ENCODE results near the gene SMIM8.

The SMIM8 gene

GRCh38 chr6:87378947-87379346 is 56.6 kb downstream of the SMIM8 start:
- ChIA-PET POLR2A (no interaction called here), CTCF (no interaction called here)
- no peak for DNase-seq (ENCODE audit: extremely low spot score)
- TF ChIP-seq FOXK2 (IDR thresholded peaks at IDR 0.05) (no peak), ARNT (IDR thresholded peaks at IDR 0.05) (no peak), L3MBTL2 (conservative IDR thresholded peaks at IDR 0.05) (no peak), ELF4 (IDR thresholded peaks at IDR 0.05) (no peak), BHLHE40 (IDR thresholded peaks at IDR 0.05; ENCODE audit: borderline replicate concordance) (no peak), SP1 (IDR thresholded peaks at IDR 0.05) (no peak), TARDBP (IDR thresholded peaks at IDR 0.05) (no peak), HDGF (IDR thresholded peaks at IDR 0.05; ENCODE audit: borderline replicate concordance) (no peak)
- TF ChIP-seq, protein P1, sequence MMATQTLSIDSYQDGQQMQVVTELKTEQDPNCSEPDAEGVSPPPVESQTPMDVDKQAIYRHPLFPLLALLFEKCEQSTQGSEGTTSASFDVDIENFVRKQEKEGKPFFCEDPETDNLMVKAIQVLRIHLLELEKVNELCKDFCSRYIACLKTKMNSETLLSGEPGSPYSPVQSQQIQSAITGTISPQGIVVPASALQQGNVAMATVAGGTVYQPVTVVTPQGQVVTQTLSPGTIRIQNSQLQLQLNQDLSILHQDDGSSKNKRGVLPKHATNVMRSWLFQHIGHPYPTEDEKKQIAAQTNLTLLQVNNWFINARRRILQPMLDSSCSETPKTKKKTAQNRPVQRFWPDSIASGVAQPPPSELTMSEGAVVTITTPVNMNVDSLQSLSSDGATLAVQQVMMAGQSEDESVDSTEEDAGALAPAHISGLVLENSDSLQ (IDR thresholded peaks at IDR 0.05): no peak

DNA sequence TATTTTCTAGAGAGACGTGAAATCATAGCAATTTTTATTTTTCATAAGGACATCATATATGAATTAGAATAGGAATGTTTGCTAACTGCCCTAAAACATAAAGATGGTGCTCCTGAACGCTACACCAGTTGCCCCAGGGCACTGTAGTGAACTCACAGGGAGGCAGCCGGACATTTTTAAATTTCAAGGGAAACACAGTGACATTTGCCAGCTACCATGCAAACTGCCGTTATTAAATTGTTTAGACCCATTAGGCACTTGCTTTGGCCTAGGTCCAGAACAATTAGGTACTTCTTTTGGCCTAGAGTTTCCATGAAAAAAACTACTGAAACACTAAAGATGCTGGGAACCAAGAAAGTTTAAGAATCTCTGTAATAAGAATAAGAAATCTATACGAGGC is 60.5 kb downstream of the SMIM8 start:
- ChIA-PET CTCF (interaction anchor here (0.9 kb wide), 1 partner anchor 304 kb away, joined by 3 read pairs; no protein-coding TSS in a partner anchor), POLR2A (no interaction called here)
- no peak for DNase-seq (ENCODE audit: extremely low spot score)
- TF ChIP-seq BHLHE40 (IDR thresholded peaks at IDR 0.05; ENCODE audit: borderline replicate concordance) (no peak), SUZ12 (IDR thresholded peaks at IDR 0.05) (no peak), FOXA1 (IDR thresholded peaks at IDR 0.05) (no peak), ELF4 (IDR thresholded peaks at IDR 0.05) (no peak), TARDBP (IDR thresholded peaks at IDR 0.05) (no peak), L3MBTL2 (conservative IDR thresholded peaks at IDR 0.05) (no peak), ZNF384 (IDR thresholded peaks at IDR 0.05) (no peak), FOXK2 (IDR thresholded peaks at IDR 0.05) (no peak), HDGF (IDR thresholded peaks at IDR 0.05; ENCODE audit: borderline replicate concordance) (no peak), LEF1 (IDR thresholded peaks at IDR 0.05; ENCODE audit: borderline replicate concordance) (no peak), NFRKB (IDR thresholded peaks at IDR 0.05) (no peak), CTBP1 (IDR thresholded peaks at IDR 0.05; ENCODE audit: borderline replicate concordance) (no peak), SP1 (IDR thresholded peaks at IDR 0.05) (no peak), ARNT (IDR thresholded peaks at IDR 0.05) (no peak), FOXM1 (IDR thresholded peaks at IDR 0.05; ENCODE audit: borderline replicate concordance) (no peak)
- TF ChIP-seq, protein P1 (IDR thresholded peaks at IDR 0.05): no peak

- ChIA-PET CTCF (no interaction called here), POLR2A (no interaction called here)
- no peak for TF ChIP-seq ELF4 (IDR thresholded peaks at IDR 0.05)
- TF ChIP-seq TARDBP (IDR thresholded peaks at IDR 0.05): no peak
- TF ChIP-seq, protein P1 (IDR thresholded peaks at IDR 0.05): no peak
- TF ChIP-seq ZNF384 (IDR thresholded peaks at IDR 0.05): no peak
- TF ChIP-seq SUZ12 (IDR thresholded peaks at IDR 0.05): no peak
- no peak for TF ChIP-seq L3MBTL2 (conservative IDR thresholded peaks at IDR 0.05)
- TF ChIP-seq CTBP1 (IDR thresholded peaks at IDR 0.05; ENCODE audit: borderline replicate concordance): no peak
- no peak for TF ChIP-seq FOXM1 (IDR thresholded peaks at IDR 0.05; ENCODE audit: borderline replicate concordance)
- TF ChIP-seq LEF1 (IDR thresholded peaks at IDR 0.05; ENCODE audit: borderline replicate concordance): no peak
- no peak for TF ChIP-seq HDGF (IDR thresholded peaks at IDR 0.05; ENCODE audit: borderline replicate concordance)
- TF ChIP-seq FOXK2 (IDR thresholded peaks at IDR 0.05): no peak
- TF ChIP-seq ARNT (IDR thresholded peaks at IDR 0.05): no peak
- TF ChIP-seq FOXA1 (IDR thresholded peaks at IDR 0.05): no peak
- TF ChIP-seq BHLHE40 (IDR thresholded peaks at IDR 0.05; ENCODE audit: borderline replicate concordance): no peak
- no peak for TF ChIP-seq SP1 (IDR thresholded peaks at IDR 0.05)
- TF ChIP-seq NFRKB (IDR thresholded peaks at IDR 0.05): no peak
- DNase-seq (ENCODE audit: extremely low spot score): no peak
These were observed 61.6 kb downstream of the SMIM8 start for GRCh38 chr6:87384038-87384437.

- TF ChIP-seq ELF4 (IDR thresholded peaks at IDR 0.05) (no peak), SUZ12 (IDR thresholded peaks at IDR 0.05) (no peak), NFRKB (IDR thresholded peaks at IDR 0.05) (no peak), FOXM1 (IDR thresholded peaks at IDR 0.05; ENCODE audit: borderline replicate concordance) (no peak), HDGF (IDR thresholded peaks at IDR 0.05; ENCODE audit: borderline replicate concordance) (no peak), BHLHE40 (IDR thresholded peaks at IDR 0.05; ENCODE audit: borderline replicate concordance) (no peak), FOXA1 (IDR thresholded peaks at IDR 0.05) (no peak), CTBP1 (IDR thresholded peaks at IDR 0.05; ENCODE audit: borderline replicate concordance) (no peak), TARDBP (IDR thresholded peaks at IDR 0.05) (no peak), ZNF384 (IDR thresholded peaks at IDR 0.05) (no peak), ARNT (IDR thresholded peaks at IDR 0.05) (no peak), LEF1 (IDR thresholded peaks at IDR 0.05; ENCODE audit: borderline replicate concordance) (no peak), L3MBTL2 (conservative IDR thresholded peaks at IDR 0.05) (no peak), FOXK2 (IDR thresholded peaks at IDR 0.05) (no peak), SP1 (IDR thresholded peaks at IDR 0.05) (no peak)
- TF ChIP-seq, protein P1 (IDR thresholded peaks at IDR 0.05): no peak
- ChIA-PET CTCF (no interaction called here), POLR2A (no interaction called here)
- DNase-seq (ENCODE audit: extremely low spot score): no peak
These were observed 62.1 kb downstream of the SMIM8 start for GRCh38 chr6:87384449-87384848.

DNA sequence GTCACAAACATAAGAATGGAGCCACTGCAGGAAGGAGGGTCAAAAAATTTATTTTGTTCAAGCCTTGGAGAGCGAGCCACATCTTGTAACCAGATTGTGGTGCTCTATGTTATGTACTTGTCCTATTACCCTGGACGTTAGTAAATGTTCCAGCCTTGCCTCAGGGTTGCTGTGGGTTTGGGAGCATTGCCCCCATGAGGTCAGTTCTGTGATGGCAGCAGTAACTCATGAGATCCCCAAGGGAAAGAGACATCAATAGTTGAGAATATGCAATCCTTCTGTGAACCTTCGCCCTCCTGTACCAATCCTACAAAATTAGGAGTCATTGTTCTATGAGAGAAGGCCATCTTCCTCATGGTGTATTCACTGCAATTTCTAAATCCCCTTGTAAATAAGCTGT is 68.9 kb downstream of the SMIM8 start:
- POLR2A ChIA-PET: no interaction called here
- peak; percentile 48 for DNase-seq (ENCODE audit: extremely low spot score)
- CTCF ChIA-PET: interaction anchor here (1.5 kb wide), 1 partner anchor 325 kb away, joined by 3 read pairs; no protein-coding TSS in a partner anchor
- TF ChIP-seq FOXM1 (IDR thresholded peaks at IDR 0.05; ENCODE audit: borderline replicate concordance) (no peak), TARDBP (IDR thresholded peaks at IDR 0.05) (no peak), FOXA1 (IDR thresholded peaks at IDR 0.05) (no peak), L3MBTL2 (conservative IDR thresholded peaks at IDR 0.05) (no peak), CTBP1 (IDR thresholded peaks at IDR 0.05; ENCODE audit: borderline replicate concordance) (no peak), ELF4 (IDR thresholded peaks at IDR 0.05) (no peak), HDGF (IDR thresholded peaks at IDR 0.05; ENCODE audit: borderline replicate concordance) (no peak), FOXK2 (IDR thresholded peaks at IDR 0.05) (no peak), ZNF384 (IDR thresholded peaks at IDR 0.05) (no peak)

All from HEK293T (cell line).